Lung microvascular endothelial cell (primary cell): ENCODE results near the gene SLC6A9. TPM values are rescaled to one million over a fixed set of nuclear protein-coding genes. Genes with fewer than 3 reads are reported as not detected.

Source experiments
- DNase-seq, 2 donors: peaks; one replicate each; pipeline versions ENCODE4 v3.0.0 to v3.0.0-alpha.2; 2010; ENCODE audit warnings: low read depth in 2 of 2
- total RNA-seq: library from RNA; depleted of rRNA; stranded (reverse); fragments of >200 nt; gene quantifications from 2 replicates; pipeline ENCODE4 v1.2.1, GENCODE V29; 2014

Gene SLC6A9
- total RNA-seq, 1 donor from 2014 or later = 0.40 TPM

- DNase-seq = peak in 1 of 2 donors; percentile 11
Measured at GRCh38 chr1:44029260-44029910, 1.9 kb downstream of the SLC6A9 start.

DNA sequence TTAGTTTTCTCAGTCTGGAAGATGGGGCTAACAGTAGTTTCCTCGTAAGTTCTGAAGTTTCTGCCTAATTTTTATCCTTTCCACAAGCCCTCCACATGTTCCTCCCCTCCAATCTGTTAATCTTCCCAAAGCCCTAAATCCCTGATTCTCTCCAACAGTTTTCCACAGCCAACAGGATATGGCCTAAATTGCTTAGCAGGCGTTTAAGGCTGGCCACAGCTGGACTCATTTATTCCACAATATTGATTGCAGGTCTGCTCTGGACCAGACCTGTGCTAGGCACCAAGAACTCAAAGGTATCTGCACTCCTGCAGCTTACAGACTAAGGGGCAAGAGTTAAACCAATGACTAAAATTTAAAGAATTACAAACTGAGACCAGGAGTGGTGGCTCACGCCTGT lies 3.9 kb downstream of the SLC6A9 start:
- no peak for DNase-seq

- no peak for DNase-seq
Measured at GRCh38 chr1:44025816-44026215, 5.4 kb downstream of the SLC6A9 start.

GRCh38 chr1:44024903-44025525 lies 6.2 kb downstream of the SLC6A9 start:
- no peak for DNase-seq

GRCh38 chr1:44024031-44024902 lies 7.0 kb downstream of the SLC6A9 start:
- no peak for DNase-seq

GRCh38 chr1:44021581-44022321 lies 9.5 kb downstream of the SLC6A9 start:
- no peak for DNase-seq

GRCh38 chr1:44021156-44021555 lies 10.1 kb downstream of the SLC6A9 start:
- DNase-seq = no peak

GRCh38 chr1:44020464-44020863 lies 10.8 kb downstream of the SLC6A9 start:
- DNase-seq = no peak

DNA sequence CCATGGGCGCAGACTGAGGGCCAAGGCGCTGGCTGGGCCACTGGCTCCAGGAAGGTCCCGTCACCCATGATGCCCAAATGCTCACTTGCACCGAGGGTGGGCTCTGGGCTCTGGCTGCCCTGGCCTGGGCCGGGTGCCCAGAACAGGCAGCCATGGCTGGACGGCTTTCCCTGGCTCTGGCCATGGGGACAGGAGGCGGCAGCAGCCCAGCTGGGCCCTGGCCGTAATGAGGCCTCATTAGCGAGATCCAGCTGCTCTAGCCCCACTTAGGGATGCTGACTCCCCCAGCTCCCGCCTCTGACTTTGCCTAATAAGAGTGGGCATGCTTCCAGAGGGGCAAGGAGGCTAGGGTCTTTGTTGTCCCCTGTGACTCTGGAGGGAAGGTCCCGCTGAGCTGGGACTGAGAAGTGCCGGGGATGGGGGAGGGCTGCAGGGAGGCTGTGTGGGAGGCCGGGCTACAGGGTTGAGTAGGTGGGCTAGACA lies 11.8 kb downstream of the SLC6A9 start:
- DNase-seq = no peak

GRCh38 chr1:44016890-44017400 lies 14.3 kb downstream of the SLC6A9 start:
- no peak for DNase-seq

GRCh38 chr1:44016041-44016889 lies 15.0 kb downstream of the SLC6A9 start:
- DNase-seq = no peak

DNA sequence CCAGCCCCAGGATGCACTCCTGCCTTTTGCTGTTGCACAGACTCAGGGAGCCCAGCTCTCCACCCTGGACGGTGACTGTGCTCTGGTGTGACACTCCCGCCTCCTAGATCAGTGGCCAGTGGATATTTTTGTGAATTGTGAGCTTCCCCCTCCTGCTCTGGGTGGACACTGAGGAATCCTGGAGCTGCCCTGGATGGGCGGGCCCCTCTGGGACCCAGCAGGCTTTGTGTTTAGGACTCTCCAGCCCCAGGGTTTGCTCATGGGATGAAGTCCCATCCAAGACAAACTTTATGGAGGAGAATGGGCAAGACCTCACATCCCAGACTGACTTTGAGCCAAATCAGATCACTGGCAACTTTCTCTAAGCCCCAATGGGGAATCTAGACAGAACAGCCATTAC lies 16.1 kb downstream of the SLC6A9 start:
- no peak for DNase-seq

- DNase-seq = no peak
Measured at GRCh38 chr1:44014365-44015104, 16.7 kb downstream of the SLC6A9 start.

GRCh38 chr1:44013949-44014348 lies 17.3 kb downstream of the SLC6A9 start:
- no peak for DNase-seq

GRCh38 chr1:44012941-44013609 lies 18.2 kb downstream of the SLC6A9 start:
- no peak for DNase-seq

GRCh38 chr1:44012404-44012803 lies 18.9 kb downstream of the SLC6A9 start:
- DNase-seq = peak in 1 of 2 donors; percentile 23

DNA sequence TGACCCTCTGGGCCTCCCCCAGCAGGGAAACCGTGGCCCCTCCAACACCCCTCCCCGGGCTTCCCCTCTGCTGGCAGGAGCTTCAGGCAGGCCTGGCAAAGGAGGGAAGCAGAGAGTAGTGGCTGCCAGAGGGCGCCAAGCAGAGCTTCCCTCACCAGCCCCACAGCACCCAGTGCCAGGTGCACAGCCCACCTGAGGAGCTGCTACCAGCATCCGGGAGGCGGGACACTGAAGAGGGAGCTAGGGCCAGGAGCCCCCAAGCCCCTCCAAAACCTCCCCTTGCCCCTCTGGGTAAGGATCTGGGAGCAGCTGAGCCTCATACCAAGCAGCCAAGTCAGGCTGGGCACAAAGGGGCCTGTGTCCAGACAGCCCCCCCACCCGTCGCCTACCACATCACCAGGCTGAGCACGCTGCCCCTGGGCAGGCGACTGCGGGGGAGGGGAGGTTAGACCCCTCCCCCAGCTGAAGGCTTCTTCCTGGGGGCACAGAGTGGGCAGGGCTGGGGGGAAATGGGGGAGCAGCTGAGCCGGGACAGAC lies 20.3 kb downstream of the SLC6A9 start:
- no peak for DNase-seq

- no peak for DNase-seq
Measured at GRCh38 chr1:44008259-44008658, 23.0 kb downstream of the SLC6A9 start.

DNA sequence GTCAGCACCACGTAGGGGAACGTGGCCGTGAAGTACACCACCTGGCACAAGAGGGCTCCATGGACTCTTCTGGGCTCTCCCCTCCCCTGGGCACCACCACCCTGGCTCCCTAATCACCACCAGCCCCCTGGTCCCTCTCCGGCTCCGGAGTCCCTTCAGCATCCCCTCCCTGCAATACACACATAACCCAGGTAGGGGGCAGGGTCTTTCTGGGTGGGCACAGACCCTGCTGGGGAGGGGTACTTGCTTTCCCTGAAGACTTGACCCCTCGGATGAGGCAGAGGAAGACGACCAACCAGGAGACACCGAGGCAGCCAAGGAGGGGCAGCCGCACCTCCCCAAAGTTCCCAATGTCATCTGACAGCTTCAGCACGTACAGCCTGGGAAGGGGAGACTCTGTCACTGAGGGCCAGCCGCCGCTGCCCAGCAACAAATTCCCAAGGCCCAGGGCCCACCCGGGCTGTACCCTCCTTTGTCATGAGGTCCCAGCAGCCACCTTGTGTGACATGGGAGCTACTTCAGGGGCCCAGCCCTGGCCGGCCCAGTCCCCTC lies 28.6 kb downstream of the SLC6A9 start:
- DNase-seq = no peak
